Fibroblast of lung (primary cell): ENCODE data around the gene EFNA5. TPM values are rescaled to one million over a fixed set of nuclear protein-coding genes. Genes with fewer than 3 reads are reported as not detected.

Experiments used
- DNase-seq, 2 donors: peaks; one replicate each; pipeline versions ENCODE4 v3.0.0 to v3.0.0-alpha.2; 2010; ENCODE audit warnings: low read depth in 2 of 2
- H2AFZ ChIP-seq: 2 replicates; pipeline ENCODE4 v1.5.1; 2012; ENCODE audit warnings: low read length, control low read depth, inconsistent platforms
- H3K27ac ChIP-seq: 2 replicates; pipeline ENCODE4 v1.5.1; 2011; ENCODE audit warnings: low read length, control low read depth; ENCODE audit not compliant: insufficient read depth
- H3K27me3 ChIP-seq: 2 replicates; pipeline ENCODE4 v1.5.1; 2011; ENCODE audit warnings: mild to moderate bottlenecking, low read length; ENCODE audit not compliant: control insufficient read depth, insufficient read depth
- H3K36me3 ChIP-seq: 2 replicates; pipeline ENCODE4 v1.5.1; 2011; ENCODE audit warnings: low read length; ENCODE audit not compliant: control insufficient read depth, insufficient read depth
- H3K4me1 ChIP-seq: 2 replicates; pipeline ENCODE4 v1.5.1; 2011; ENCODE audit warnings: low read length; ENCODE audit not compliant: control insufficient read depth, insufficient read depth; ENCODE audit errors: extremely low read depth
- H3K4me2 ChIP-seq: 2 replicates; pipeline ENCODE4 v1.5.1; 2011; ENCODE audit warnings: low read length, control low read depth; ENCODE audit not compliant: insufficient read depth; ENCODE audit errors: extremely low read depth
- H3K4me3 ChIP-seq, 4 experiments: fragments of 200-600 bp in 1 of 4; sonication (generic) in 1 of 4; replicated peaks in 1 of 4; 2 replicates each; pipeline ENCODE4 v1.5.1; 2011 to 2016; ENCODE audit warnings: low read length in 4 of 4, low read depth in 3 of 4, mild to moderate bottlenecking in 3 of 4, control low read depth in 2 of 4, inconsistent platforms in 1 of 4, mixed read lengths in 1 of 4; ENCODE audit not compliant: insufficient read depth in 1 of 4; ENCODE audit errors: control extremely low read depth in 1 of 4
- H3K79me2 ChIP-seq: 2 replicates; pipeline ENCODE4 v1.5.1; 2012; ENCODE audit warnings: mild to moderate bottlenecking, low read length, inconsistent platforms; ENCODE audit not compliant: control insufficient read depth, insufficient read depth
- H3K9ac ChIP-seq: 2 replicates; pipeline ENCODE4 v1.5.1; 2011; ENCODE audit warnings: mild to moderate bottlenecking, low read length, control low read depth; ENCODE audit not compliant: insufficient read depth
- H3K9me3 ChIP-seq: 2 replicates; pipeline ENCODE4 v1.5.1; 2012; ENCODE audit warnings: low read depth, low read length; ENCODE audit not compliant: control insufficient read depth, insufficient read depth
- H4K20me1 ChIP-seq: 2 replicates; pipeline ENCODE4 v1.5.1; 2011; ENCODE audit warnings: low read length; ENCODE audit not compliant: control insufficient read depth, insufficient read depth; ENCODE audit errors: extremely low read depth
- CTCF ChIP-seq, 2 donors: IDR thresholded peaks in 1 of 2; conservative IDR thresholded peaks in 1 of 2; 1 replicate in 1 of 2; 2 replicates in 1 of 2; pipeline ENCODE4 v1.5.1; 2011 to 2012; ENCODE audit warnings: low read length in 2 of 2, control low read depth in 1 of 2, inconsistent platforms in 1 of 2, low read depth in 1 of 2, mild to moderate bottlenecking in 1 of 2
- EZH2 ChIP-seq: IDR thresholded peaks from 2 replicates; pipeline ENCODE4 v1.5.1; 2012; ENCODE audit warnings: low read length, control low read depth, mild to moderate bottlenecking; ENCODE audit errors: missing control alignments
- polyA plus RNA-seq, 2 donors: library from polyadenylated mRNA; depleted of rRNA in 1 of 2; stranded (reverse) in 1 of 2; unstranded in 1 of 2; fragments of >200 nt; gene quantifications; 2 replicates each; pipeline ENCODE4 v1.2.1, GENCODE V29; 2011 to 2012; ENCODE audit warnings: missing spikeins in 1 of 2
- total RNA-seq: library from RNA; depleted of rRNA; stranded (reverse); fragments of >200 nt; gene quantifications from 2 replicates; pipeline ENCODE4 v1.2.1, GENCODE V29; 2014

EFNA5 gene
- total and polyA plus RNA-seq, 2 donors (not counting 1 experiment from before 2014, with no cell fraction given): 3.5 to 3.7 TPM

- Histone ChIP-seq H3K79me2 (no peaks in the 10 kb centered on the region), H2AFZ (no peak overlapping the region), H3K4me2 (no peak overlapping the region), H3K36me3 (no peaks in the 10 kb centered on the region), H3K4me3 (no peak overlapping the region), H3K9me3 (no peaks in the 10 kb centered on the region), H3K27me3 (no peaks in the 10 kb centered on the region), H3K27ac (no peak overlapping the region), H3K9ac (no peak overlapping the region), H4K20me1 (no peaks in the 10 kb centered on the region), H3K4me1 (no peaks in the 10 kb centered on the region)
- no peak for TF ChIP-seq EZH2
- TF ChIP-seq CTCF (conservative IDR thresholded peaks at IDR 0.05 in 1 of 2, IDR thresholded peaks at IDR 0.05 in 1 of 2; ENCODE audit: low read depth in 1 of 2, low read length in 2 of 2): no peak
- no peak for DNase-seq
Observed at GRCh38 chr5:107589520-107590193, 81.1 kb downstream of the EFNA5 start.

DNA sequence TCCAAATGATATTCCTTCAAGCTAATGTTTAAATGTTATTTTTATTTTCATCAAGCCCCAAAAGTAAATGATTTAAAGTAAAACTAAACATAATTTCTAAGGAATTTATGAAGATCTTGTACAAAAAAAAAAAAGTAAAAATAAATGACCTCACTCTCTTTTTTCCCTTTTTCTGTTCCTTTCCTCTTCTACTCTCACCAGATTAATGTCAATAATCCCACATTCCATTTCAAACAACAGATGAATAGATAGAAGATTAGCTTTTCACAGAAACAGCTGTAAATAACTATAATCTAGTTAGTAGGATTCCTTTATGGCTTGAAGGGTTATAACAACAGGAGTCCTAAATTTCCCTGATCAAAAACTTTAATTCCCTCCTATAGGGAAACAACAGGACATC is 88.1 kb downstream of the EFNA5 start:
- Histone ChIP-seq H3K79me2 (no peaks in the 10 kb centered on the region), H3K36me3 (no peaks in the 10 kb centered on the region), H3K4me1 (no peaks in the 10 kb centered on the region), H3K4me3 (no peak overlapping the region), H4K20me1 (no peaks in the 10 kb centered on the region), H3K4me2 (no peak overlapping the region), H3K9ac (no peak overlapping the region), H3K27me3 (no peaks in the 10 kb centered on the region), H2AFZ (no peak overlapping the region), H3K9me3 (no peaks in the 10 kb centered on the region), H3K27ac (no peak overlapping the region)
- TF ChIP-seq EZH2: no peak
- no peak for TF ChIP-seq CTCF (conservative IDR thresholded peaks at IDR 0.05 in 1 of 2, IDR thresholded peaks at IDR 0.05 in 1 of 2; ENCODE audit: low read depth in 1 of 2, low read length in 2 of 2)
- no peak for DNase-seq

DNA sequence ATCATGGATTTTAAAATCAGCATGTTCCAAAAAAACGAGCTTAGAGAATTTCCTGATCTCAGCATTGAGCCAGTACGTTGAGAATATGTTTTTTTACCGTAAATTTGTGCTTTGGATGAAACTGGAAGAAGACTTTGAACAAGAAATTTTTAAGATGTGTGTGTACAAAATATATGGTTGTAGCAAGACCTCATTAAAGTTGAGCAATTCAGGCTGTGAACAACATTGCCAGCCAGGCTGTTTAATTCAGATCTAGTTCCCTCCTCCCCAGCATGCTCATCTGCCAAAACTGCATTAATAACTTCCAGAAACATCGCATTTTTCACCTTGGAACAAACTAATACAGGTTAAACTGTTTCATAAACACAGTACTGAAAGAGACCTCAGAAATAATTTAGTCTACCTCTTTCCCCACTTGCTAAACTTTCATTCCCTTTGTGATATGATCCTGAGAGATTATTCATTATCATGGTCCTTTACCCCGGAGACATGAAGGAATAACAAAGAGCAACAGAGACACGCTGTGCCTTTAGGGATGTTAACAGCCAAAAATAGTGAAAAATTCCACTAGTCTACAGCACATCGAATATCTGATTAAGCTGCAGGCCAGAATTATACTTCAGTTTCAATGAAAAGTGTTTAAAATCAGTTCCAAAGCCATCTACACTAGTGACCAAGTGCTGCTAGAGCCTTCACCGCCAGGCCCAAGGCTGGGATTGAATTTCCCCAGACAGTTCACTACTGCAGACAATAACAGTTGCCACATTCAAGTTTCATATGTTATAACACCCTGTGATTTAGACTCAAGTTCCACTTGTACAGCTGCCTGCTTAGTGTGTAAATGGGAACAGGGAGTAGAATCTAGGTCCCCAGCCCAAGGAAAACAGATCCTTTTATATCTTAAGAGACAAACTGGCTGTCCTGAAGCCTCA is 89.6 kb downstream of the EFNA5 start:
- Histone ChIP-seq H3K9ac (no peak overlapping the region), H3K4me3 (no peak overlapping the region), H3K27ac (no peak overlapping the region), H3K4me1 (no peaks in the 10 kb centered on the region), H3K4me2 (no peak overlapping the region), H4K20me1 (no peaks in the 10 kb centered on the region), H3K79me2 (no peaks in the 10 kb centered on the region), H2AFZ (no peak overlapping the region), H3K36me3 (no peaks in the 10 kb centered on the region), H3K27me3 (no peaks in the 10 kb centered on the region), H3K9me3 (no peaks in the 10 kb centered on the region)
- TF ChIP-seq EZH2 (no peak), CTCF (conservative IDR thresholded peaks at IDR 0.05 in 1 of 2, IDR thresholded peaks at IDR 0.05 in 1 of 2; ENCODE audit: low read depth in 1 of 2, low read length in 2 of 2) (no peak)
- peak in 1 of 2 donors; percentile 47 for DNase-seq
